Adipocyte (in vitro differentiated cells): ENCODE results near the gene EXPH5.

Source experiments
- DNase-seq: peaks from one replicate; pipeline ENCODE4 v3.0.0-alpha.2; 2015; ENCODE audit warnings: low read depth
- H3K27me3 ChIP-seq: replicated peaks from 2 replicates; pipeline ENCODE4 v1.7.0; 2013; ENCODE audit warnings: mild to moderate bottlenecking, low read length, moderate library complexity; ENCODE audit not compliant: control insufficient read depth, insufficient read depth
- H3K36me3 ChIP-seq: 2 replicates; pipeline ENCODE4 v1.7.0; 2013; ENCODE audit warnings: low read length, mild to moderate bottlenecking, moderate library complexity; ENCODE audit not compliant: control insufficient read depth, insufficient read depth, severe bottlenecking
- H3K4me1 ChIP-seq: 2 replicates; pipeline ENCODE4 v1.7.0; 2013; ENCODE audit warnings: mild to moderate bottlenecking, low read length, moderate library complexity; ENCODE audit not compliant: control insufficient read depth, insufficient read depth
- H3K4me3 ChIP-seq: 2 replicates; pipeline ENCODE4 v1.7.0; 2013; ENCODE audit warnings: mild to moderate bottlenecking, low read length, moderate library complexity
- H3K9ac ChIP-seq: 2 replicates; pipeline ENCODE4 v1.7.0; 2013; ENCODE audit warnings: mild to moderate bottlenecking, low read length, moderate library complexity
- H3K9me3 ChIP-seq: 2 replicates; pipeline ENCODE4 v1.7.0; 2013; ENCODE audit warnings: mild to moderate bottlenecking, low read length, moderate library complexity; ENCODE audit not compliant: control insufficient read depth

Gene EXPH5

DNA sequence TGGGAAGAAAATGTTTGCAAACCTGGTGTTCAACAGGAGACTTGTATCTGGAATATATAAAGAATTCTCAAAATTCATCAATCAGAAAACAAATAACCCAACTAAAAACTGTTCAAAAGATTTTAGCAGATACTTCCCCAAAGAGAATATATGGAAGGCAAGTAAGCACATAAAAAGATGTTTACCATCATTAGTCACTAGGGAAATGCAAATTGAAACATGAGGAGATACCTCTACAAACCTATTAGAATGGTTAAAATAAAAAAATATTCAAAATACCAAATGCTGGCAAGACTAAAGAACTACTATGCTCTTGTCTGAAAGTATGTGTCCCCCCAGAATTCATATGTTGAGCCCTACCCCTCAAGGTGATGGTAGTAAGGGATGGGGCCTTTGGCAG lies 8.6 kb downstream of the EXPH5 start:
- H3K36me3 ChIP-seq: no peaks in the 10 kb centered on the region
- no peaks in the 10 kb centered on the region for H3K9me3 ChIP-seq
- peaks cover 4% of the 10 kb centered on the region for H3K27me3 ChIP-seq
- no peak for DNase-seq
- no peaks in the 10 kb centered on the region for H3K4me1 ChIP-seq
- no peak overlapping the region for H3K4me3 ChIP-seq
- H3K9ac ChIP-seq: no peak overlapping the region

DNA sequence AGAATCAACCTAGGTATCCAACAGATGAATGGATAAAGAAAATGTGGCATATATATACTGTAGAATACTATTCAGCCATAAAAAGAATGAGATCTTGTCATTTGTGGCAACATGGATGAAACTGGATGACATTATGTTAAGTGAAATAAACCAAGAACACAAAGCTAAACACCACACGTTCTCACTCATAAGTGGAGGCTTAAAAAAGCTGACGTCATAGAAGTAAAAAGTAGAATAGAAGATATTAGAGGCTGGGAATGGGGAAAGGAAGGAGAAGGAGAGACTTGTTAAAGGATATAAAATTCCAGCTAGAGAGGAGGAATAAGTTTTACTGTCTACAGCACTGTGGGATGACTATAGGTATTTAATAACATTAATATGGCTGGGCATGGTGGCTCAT lies 12.9 kb downstream of the EXPH5 start:
- Histone ChIP-seq H3K4me1 (no peaks in the 10 kb centered on the region), H3K27me3 (no peaks in the 10 kb centered on the region), H3K4me3 (no peak overlapping the region), H3K36me3 (no peaks in the 10 kb centered on the region), H3K9ac (no peak overlapping the region), H3K9me3 (no peaks in the 10 kb centered on the region)
- no peak for DNase-seq

- H3K9me3 ChIP-seq: no peaks in the 10 kb centered on the region
- H3K4me1 ChIP-seq: no peaks in the 10 kb centered on the region
- H3K9ac ChIP-seq: no peak overlapping the region
- H3K4me3 ChIP-seq: no peak overlapping the region
- no peaks in the 10 kb centered on the region for H3K27me3 ChIP-seq
- H3K36me3 ChIP-seq: no peaks in the 10 kb centered on the region
- no peak for DNase-seq
Observed at GRCh38 chr11:108580043-108580442, 13.5 kb downstream of the EXPH5 start.

- peaks cover 3% of the 10 kb centered on the region for H3K9me3 ChIP-seq
- H3K36me3 ChIP-seq: no peaks in the 10 kb centered on the region
- no peak for DNase-seq
- no peaks in the 10 kb centered on the region for H3K27me3 ChIP-seq
- H3K4me3 ChIP-seq: no peak overlapping the region
- no peaks in the 10 kb centered on the region for H3K4me1 ChIP-seq
- no peak overlapping the region for H3K9ac ChIP-seq
Observed at GRCh38 chr11:108576523-108576922, 17.0 kb downstream of the EXPH5 start.

- no peaks in the 10 kb centered on the region for H3K36me3 ChIP-seq
- no peak for DNase-seq
- H3K4me1 ChIP-seq: no peaks in the 10 kb centered on the region
- H3K4me3 ChIP-seq: no peak overlapping the region
- peaks cover 3% of the 10 kb centered on the region for H3K9me3 ChIP-seq
- no peak overlapping the region for H3K9ac ChIP-seq
- no peaks in the 10 kb centered on the region for H3K27me3 ChIP-seq
Observed at GRCh38 chr11:108574675-108575074, 18.9 kb downstream of the EXPH5 start.

GRCh38 chr11:108571001-108571400 lies 22.6 kb downstream of the EXPH5 start:
- no peaks in the 10 kb centered on the region for H3K4me1 ChIP-seq
- no peak overlapping the region for H3K4me3 ChIP-seq
- no peaks in the 10 kb centered on the region for H3K27me3 ChIP-seq
- no peak for DNase-seq
- no peak overlapping the region for H3K9ac ChIP-seq
- no peaks in the 10 kb centered on the region for H3K36me3 ChIP-seq
- H3K9me3 ChIP-seq: peaks cover 3% of the 10 kb centered on the region

DNA sequence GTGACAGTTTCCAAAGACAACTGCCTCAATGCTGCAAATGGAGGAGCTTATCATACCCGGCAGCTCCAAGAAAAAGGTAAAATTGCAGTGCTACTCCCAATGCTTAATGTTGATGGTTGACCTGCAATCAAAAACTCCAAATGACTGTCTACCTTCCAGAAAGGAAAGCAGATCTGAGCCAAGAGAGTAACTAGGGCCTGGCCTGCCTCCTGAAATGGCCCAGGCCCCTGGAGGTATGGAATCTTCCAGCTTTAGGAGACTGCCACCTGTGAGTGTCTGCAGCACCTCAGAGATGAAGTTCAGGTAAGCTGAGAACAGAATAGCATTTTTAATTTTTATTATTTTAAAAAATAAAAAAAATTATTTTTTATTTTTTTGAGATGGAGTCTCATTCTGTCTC lies 23.7 kb downstream of the EXPH5 start:
- Histone ChIP-seq H3K4me3 (no peak overlapping the region), H3K9ac (no peak overlapping the region), H3K9me3 (peaks cover 3% of the 10 kb centered on the region)

GRCh38 chr11:108568195-108568858 lies 25.2 kb downstream of the EXPH5 start:
- DNase-seq: no peak
- Histone ChIP-seq H3K4me1 (peaks cover under 1% of the 10 kb centered on the region), H3K9me3 (no peaks in the 10 kb centered on the region), H3K4me3 (no peak overlapping the region), H3K36me3 (no peaks in the 10 kb centered on the region), H3K27me3 (no peaks in the 10 kb centered on the region), H3K9ac (no peak overlapping the region)

More for the DNA sequence above, 23.7 kb downstream of the EXPH5 start:
- H3K4me1 ChIP-seq: no peaks in the 10 kb centered on the region
- no peaks in the 10 kb centered on the region for H3K36me3 ChIP-seq
- no peak for DNase-seq
- no peaks in the 10 kb centered on the region for H3K27me3 ChIP-seq

DNA sequence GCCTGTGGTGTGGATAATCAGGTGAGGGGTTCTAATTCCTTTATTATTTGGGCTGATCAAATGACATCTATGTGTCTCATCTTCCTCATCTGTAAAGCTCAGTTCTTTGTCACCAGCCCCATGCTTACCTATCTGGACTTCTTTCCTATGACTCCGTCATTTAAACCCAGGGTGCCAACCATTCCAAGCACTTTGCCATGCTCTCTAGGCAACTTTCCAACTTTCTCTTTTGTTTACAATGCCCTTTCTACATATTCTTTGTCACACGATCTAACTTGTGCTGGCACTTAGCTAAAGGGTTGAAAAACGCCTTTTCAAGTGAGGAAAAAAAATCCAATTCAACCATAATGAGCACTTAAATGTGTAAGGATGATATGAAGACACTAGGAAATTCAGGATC lies 27.9 kb downstream of the EXPH5 start:
- Histone ChIP-seq H3K36me3 (no peaks in the 10 kb centered on the region), H3K4me3 (no peak overlapping the region), H3K9ac (no peak overlapping the region), H3K9me3 (no peaks in the 10 kb centered on the region), H3K27me3 (no peaks in the 10 kb centered on the region), H3K4me1 (peaks cover 20% of the 10 kb centered on the region)
- no peak for DNase-seq

GRCh38 chr11:108562746-108563581 lies 30.6 kb downstream of the EXPH5 start:
- Histone ChIP-seq H3K4me1 (peaks cover 39% of the 10 kb centered on the region), H3K4me3 (no peak overlapping the region), H3K9me3 (no peaks in the 10 kb centered on the region), H3K36me3 (no peaks in the 10 kb centered on the region), H3K9ac (no peak overlapping the region), H3K27me3 (no peaks in the 10 kb centered on the region)
- DNase-seq: peak; percentile 33

- Histone ChIP-seq H3K4me3 (no peak overlapping the region), H3K27me3 (no peaks in the 10 kb centered on the region), H3K4me1 (peaks cover 39% of the 10 kb centered on the region), H3K36me3 (no peaks in the 10 kb centered on the region), H3K9ac (no peak overlapping the region), H3K9me3 (no peaks in the 10 kb centered on the region)
- DNase-seq: peak; percentile 48
Observed at GRCh38 chr11:108561535-108561991, 32.0 kb downstream of the EXPH5 start.
